Measurements from ENCODE around the gene LRBA. TPM values are rescaled to one million over a fixed set of nuclear protein-coding genes. Genes with fewer than 3 reads are reported as not detected.

LRBA gene
- total and polyA plus RNA-seq, 2 donors: 11.6 to 92.0 TPM

DNA sequence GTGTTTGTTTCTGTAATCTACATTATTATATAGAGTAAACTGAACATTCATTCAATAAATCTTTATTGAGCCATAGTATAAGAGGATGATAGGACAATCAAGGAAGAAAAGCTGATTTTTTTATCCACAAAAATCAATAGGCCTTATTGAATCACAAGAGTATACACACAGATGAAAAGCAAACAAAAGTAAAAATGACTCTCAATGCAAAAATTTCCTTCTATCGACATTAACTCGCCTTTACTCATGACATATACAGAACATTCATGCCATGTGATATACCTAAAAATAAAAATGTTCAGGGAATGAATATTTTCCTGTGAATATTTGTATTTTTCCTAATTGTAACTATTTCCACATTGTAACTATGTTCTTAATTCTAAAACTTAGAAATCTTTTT is 161.2 kb downstream of the LRBA start:
- Histone ChIP-seq H3K27ac (ENCODE audit: low read depth) (no peak overlapping the region), H3K4me1 (ENCODE audit: insufficient read depth) (no peaks in the 10 kb centered on the region), H3K36me3 (ENCODE audit: insufficient read depth) (peaks cover 2% of the 10 kb centered on the region), H3K4me3 (ENCODE audit: low read depth, low read length) (no peak overlapping the region)
- no peak for DNase-seq (ENCODE audit: extremely low spot score)
- over 99% methylated on average over 2 of the region's 2 CpGs for WGBS

DNA sequence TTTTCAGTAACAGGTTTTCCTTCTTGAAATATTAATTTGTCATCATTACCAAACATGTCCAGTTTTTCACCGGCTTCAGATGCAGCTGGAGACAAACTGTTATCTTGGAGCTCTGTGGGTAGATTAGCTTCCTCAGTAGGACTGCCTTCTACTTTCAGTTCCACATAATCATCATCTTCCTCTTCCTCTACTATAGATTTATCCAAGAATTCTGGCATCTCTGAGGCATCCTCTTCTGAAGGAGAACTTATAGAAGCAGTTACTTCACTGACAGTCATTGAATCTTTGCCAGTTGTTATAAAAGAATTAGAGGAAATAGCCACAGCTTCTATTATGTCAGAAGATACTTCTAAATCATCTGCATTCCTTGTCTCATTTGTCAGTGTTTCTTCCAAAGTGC is 162.9 kb downstream of the LRBA start:
- Histone ChIP-seq H3K27ac (ENCODE audit: low read depth) (no peak overlapping the region), H3K4me3 (ENCODE audit: low read depth, low read length) (no peak overlapping the region), H3K36me3 (ENCODE audit: insufficient read depth) (peaks cover 4% of the 10 kb centered on the region), H3K4me1 (ENCODE audit: insufficient read depth) (no peaks in the 10 kb centered on the region)
- DNase-seq (ENCODE audit: extremely low spot score): no peak
- 75% methylated on average over 1 of the region's 1 CpG for WGBS

DNA sequence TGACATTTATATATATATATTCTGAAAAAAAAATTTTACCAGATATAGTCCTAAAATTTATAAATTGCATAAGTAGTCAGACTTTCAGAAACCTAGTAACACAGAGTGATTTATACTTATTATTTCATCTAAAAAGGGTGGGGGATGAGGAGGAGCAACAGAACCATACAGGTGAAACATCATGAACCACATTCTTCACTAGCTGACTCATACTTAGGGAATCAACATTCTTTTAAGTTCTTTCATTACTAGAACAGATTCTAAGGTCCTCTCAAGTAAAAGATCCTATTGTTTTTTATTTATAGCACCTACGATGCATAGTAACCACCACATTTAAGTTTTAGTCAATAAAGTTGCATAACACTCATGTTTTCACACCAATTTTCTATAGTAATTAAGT is 166.1 kb downstream of the LRBA start:
- DNase-seq (ENCODE audit: extremely low spot score): no peak
- Histone ChIP-seq H3K4me3 (ENCODE audit: low read depth, low read length) (no peak overlapping the region), H3K36me3 (ENCODE audit: insufficient read depth) (peaks cover 4% of the 10 kb centered on the region), H3K4me1 (ENCODE audit: insufficient read depth) (no peaks in the 10 kb centered on the region), H3K27ac (ENCODE audit: low read depth) (no peak overlapping the region)
- WGBS: 94% methylated on average over 1 of the region's 1 CpG

DNA sequence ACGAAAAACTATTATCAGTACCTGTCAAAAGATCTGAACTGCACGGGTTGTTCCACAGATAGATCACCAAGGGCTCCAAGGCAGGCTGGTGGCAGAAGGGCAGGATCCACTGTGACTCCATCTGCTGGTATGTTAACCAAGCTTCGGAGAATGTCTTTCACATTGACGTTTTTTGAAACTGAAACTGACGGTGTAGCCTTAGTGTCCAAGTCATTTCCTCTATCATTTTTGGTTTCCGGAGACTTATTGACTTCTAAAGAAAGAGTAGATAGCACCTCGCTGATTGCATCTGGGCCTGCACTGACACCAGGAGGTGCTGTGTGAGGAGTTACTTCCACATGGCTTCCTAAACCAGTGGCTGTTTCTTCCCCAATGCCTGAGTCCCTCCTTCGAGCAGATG is 186.9 kb downstream of the LRBA start:
- Histone ChIP-seq H3K36me3 (ENCODE audit: insufficient read depth) (no peaks in the 10 kb centered on the region), H3K4me3 (ENCODE audit: low read depth, low read length) (no peak overlapping the region), H3K4me1 (ENCODE audit: insufficient read depth) (no peaks in the 10 kb centered on the region), H3K27ac (ENCODE audit: low read depth) (no peak overlapping the region)
- 88% methylated on average over 8 of the region's 8 CpGs for WGBS
- no peak for DNase-seq (ENCODE audit: extremely low spot score)

DNA sequence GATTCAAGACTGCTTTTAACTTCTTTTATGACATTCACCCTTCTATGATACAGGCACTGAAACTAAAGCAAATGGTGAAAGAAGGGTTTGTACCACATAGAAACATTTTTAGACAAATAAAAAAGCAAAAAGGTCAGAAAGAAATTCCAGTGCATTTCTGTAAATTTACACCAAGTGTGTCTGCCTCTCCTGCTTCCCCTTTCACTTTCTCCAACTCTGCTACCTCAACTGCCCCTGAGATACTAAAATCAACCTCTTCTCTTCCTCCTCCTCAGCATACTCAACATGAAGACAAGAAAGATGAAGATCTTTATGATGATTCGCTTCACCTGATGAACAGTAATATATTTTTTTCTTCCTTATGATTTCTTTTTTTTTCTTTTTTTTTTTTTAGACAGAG is 187.9 kb downstream of the LRBA start:
- WGBS: 94% methylated on average over 1 of the region's 1 CpG
- Histone ChIP-seq H3K4me3 (ENCODE audit: low read depth, low read length) (no peak overlapping the region), H3K36me3 (ENCODE audit: insufficient read depth) (no peaks in the 10 kb centered on the region), H3K27ac (ENCODE audit: low read depth) (no peak overlapping the region), H3K4me1 (ENCODE audit: insufficient read depth) (no peaks in the 10 kb centered on the region)
- DNase-seq (ENCODE audit: extremely low spot score): no peak

DNA sequence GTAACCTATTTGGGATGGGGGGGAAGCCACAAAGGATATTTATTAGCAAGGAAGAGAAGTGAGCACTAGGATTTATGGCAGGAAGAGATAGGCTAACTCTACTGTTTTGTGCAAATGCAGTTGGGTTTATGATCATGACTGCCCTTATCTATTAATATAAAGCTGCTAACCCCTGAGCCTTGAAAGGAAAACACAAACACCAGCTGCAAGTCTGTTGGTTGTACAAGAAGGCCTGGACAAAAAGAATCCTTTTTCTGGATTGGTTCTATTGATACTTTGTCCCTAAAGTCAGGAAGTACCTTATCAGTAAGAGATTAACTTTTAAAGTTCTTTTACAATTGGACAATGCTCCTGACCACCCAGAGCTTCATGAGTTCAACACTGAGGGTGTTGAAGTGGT is 188.8 kb downstream of the LRBA start:
- Histone ChIP-seq H3K4me1 (ENCODE audit: insufficient read depth) (no peaks in the 10 kb centered on the region), H3K27ac (ENCODE audit: low read depth) (no peak overlapping the region), H3K36me3 (ENCODE audit: insufficient read depth) (no peaks in the 10 kb centered on the region), H3K4me3 (ENCODE audit: low read depth, low read length) (no peak overlapping the region)
- no peak for DNase-seq (ENCODE audit: extremely low spot score)

DNA sequence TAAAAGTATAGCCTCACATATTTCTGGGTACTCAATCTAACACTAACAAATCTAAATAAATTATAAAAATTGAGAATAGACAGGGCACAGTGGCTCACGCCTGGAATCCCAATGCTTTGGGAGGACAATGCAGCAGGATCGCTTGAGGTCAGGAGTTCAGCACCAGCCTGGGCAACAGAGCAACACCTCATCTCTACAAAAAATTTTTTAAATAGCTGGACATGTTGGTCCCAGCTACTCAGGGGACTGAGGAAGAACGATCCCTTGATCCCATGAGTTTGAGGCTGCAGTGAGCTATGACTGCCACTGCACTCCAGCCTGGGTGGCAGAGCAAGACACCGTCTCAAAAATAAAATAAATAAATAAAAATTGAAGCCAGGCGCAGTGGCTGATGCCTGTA is 192.7 kb downstream of the LRBA start:
- WGBS: 93% methylated on average over 5 of the region's 5 CpGs
- Histone ChIP-seq H3K4me1 (ENCODE audit: insufficient read depth) (no peaks in the 10 kb centered on the region), H3K36me3 (ENCODE audit: insufficient read depth) (no peaks in the 10 kb centered on the region), H3K27ac (ENCODE audit: low read depth) (no peak overlapping the region), H3K4me3 (ENCODE audit: low read depth, low read length) (no peak overlapping the region)
- DNase-seq (ENCODE audit: extremely low spot score): no peak

DNA sequence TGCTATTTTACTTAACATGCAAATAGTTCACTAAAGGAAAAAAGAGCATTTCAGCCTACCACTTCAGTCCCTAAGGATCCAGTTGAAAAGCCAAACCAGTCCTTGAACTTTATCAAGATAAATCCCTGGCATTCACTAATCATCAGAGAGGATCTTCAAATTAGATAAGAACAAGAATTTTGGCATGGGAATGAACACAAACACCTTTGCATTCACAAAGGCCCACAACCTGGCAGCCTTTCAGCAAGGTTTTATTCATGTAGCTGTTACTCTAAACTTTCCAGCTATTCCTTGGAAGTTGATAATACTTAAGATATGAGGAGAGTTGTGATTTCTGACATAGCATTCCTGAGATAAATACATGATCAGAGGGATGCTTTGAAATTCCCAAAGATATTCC is 193.4 kb downstream of the LRBA start:
- no peaks in the 10 kb centered on the region for H3K4me1 ChIP-seq (ENCODE audit: insufficient read depth)
- H3K27ac ChIP-seq (ENCODE audit: low read depth): no peak overlapping the region
- H3K4me3 ChIP-seq (ENCODE audit: low read depth, low read length): no peak overlapping the region
- no peak for DNase-seq (ENCODE audit: extremely low spot score)
- H3K36me3 ChIP-seq (ENCODE audit: insufficient read depth): no peaks in the 10 kb centered on the region

DNA sequence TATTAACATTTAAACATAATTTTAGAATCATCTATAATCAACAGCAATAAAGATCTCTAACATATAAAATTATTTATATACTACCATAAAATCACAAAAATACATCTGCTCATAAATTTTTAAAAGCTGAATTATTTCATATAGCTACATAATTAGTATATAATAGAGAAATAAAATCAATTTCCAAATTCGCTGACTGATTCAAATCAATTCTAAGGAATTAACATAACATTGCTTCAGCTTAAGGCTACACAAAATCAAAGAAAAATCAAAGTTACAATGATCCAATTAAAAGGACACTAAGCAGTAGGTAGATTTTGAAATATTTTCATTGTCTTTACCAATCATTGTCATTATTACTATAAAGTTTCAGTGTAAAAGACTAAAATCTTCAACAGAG is 194.7 kb downstream of the LRBA start:
- Histone ChIP-seq H3K4me3 (ENCODE audit: low read depth, low read length) (no peak overlapping the region), H3K27ac (ENCODE audit: low read depth) (no peak overlapping the region), H3K36me3 (ENCODE audit: insufficient read depth) (no peaks in the 10 kb centered on the region), H3K4me1 (ENCODE audit: insufficient read depth) (no peaks in the 10 kb centered on the region)
- WGBS: 98% methylated on average over 1 of the region's 1 CpG
- DNase-seq (ENCODE audit: extremely low spot score): no peak

DNA sequence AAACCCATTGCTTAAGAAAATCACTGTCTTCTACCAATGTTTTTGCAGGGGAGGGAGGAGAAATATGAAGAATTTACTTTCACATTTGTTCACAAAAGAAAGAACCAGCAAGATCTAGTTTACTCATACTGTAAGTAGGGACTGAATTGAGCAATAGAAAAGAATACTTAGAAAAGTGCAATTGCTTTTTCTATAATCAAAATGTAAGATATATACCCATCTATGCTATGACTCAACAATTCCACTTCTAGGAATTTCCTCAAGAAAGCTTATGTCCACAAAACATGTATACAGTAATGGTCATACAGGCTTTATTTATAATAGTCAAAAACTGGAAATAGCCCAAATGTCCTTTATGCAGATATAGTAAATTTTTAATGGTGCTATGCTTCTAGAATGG is 196.4 kb downstream of the LRBA start:
- H3K36me3 ChIP-seq (ENCODE audit: insufficient read depth): no peaks in the 10 kb centered on the region
- H3K4me3 ChIP-seq (ENCODE audit: low read depth, low read length): no peak overlapping the region
- DNase-seq (ENCODE audit: extremely low spot score): no peak
- no peaks in the 10 kb centered on the region for H3K4me1 ChIP-seq (ENCODE audit: insufficient read depth)
- H3K27ac ChIP-seq (ENCODE audit: low read depth): no peak overlapping the region

DNA sequence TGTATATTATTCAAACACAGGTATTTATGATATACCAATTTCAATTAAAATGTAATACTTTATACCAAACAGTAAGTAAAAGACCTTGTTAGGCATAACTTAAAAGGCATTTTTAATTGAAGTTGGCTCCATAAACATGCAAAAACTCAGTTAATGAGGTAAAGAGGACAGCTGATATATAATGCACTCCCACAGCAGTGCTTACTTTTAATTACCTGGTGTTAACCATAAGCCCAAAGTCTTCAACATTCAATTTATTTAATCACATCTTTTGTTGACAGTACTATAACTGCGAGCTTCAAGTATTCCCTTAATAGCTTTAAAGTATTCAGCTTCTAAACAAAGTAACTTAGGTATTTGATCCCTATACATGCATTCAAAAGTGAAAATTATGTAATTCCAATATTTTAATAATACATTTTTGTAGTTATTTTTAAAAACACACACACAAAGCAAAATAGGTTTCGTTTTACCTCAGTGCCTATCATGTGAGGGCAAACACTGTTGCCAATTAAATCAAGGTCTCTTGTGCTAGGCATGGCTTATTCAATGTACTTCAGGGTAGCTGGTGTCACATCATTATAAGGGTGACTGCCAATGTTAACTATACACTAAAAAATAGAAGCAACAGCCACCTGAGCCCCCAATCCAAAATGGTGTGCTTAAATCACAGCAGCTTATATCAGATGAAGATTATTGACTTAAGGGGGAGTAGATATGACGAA is 197.1 kb downstream of the LRBA start:
- Histone ChIP-seq H3K4me1 (ENCODE audit: insufficient read depth) (no peaks in the 10 kb centered on the region), H3K4me3 (ENCODE audit: low read depth, low read length) (no peak overlapping the region), H3K27ac (ENCODE audit: low read depth) (no peak overlapping the region), H3K36me3 (ENCODE audit: insufficient read depth) (no peaks in the 10 kb centered on the region)
- no peak for DNase-seq (ENCODE audit: extremely low spot score)
- 95% methylated on average over 3 of the region's 3 CpGs for whole genome bisulfite sequencing

DNA sequence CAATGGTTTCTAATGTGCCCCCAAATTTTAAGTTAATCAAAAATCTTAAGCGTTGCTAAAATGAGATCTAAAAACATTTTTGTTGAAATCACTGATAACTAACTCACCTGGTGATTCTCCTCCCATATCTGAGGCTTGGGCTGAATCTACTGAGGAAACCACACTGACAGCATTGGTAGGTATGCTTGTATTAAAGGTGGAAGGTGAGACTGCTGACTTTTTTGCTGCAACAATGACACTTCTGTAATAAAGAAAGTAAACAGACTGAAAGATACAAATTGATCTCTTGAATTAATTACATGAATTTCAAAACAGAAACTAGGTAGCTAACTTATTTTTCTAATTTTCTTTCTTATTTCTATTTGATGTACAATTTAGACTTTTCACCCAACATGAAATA is 198.1 kb downstream of the LRBA start:
- Histone ChIP-seq H3K36me3 (ENCODE audit: insufficient read depth) (no peaks in the 10 kb centered on the region), H3K27ac (ENCODE audit: low read depth) (no peak overlapping the region), H3K4me3 (ENCODE audit: low read depth, low read length) (no peak overlapping the region), H3K4me1 (ENCODE audit: insufficient read depth) (no peaks in the 10 kb centered on the region)
- WGBS: 99% methylated on average over 1 of the region's 1 CpG
- no peak for DNase-seq (ENCODE audit: extremely low spot score)

DNA sequence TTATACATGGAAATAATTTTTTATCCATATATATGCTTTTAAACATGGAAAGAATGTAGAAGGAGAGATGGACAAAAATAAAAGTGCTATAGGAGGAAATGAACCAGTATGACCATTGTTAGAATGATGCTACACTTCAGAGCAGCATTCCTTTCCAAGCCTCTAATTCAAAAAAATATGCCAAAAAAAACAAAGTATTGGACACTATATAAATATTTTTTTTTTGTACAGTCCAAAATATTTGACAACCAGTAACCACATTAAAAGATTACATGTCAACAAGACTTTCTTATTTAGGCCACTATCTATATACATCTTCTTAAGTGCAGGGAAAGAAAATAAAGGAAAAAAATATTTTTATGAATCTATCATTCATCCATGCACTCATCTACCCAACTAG is 198.6 kb downstream of the LRBA start:
- no peak overlapping the region for H3K27ac ChIP-seq (ENCODE audit: low read depth)
- no peaks in the 10 kb centered on the region for H3K4me1 ChIP-seq (ENCODE audit: insufficient read depth)
- DNase-seq (ENCODE audit: extremely low spot score): no peak
- H3K4me3 ChIP-seq (ENCODE audit: low read depth, low read length): no peak overlapping the region
- H3K36me3 ChIP-seq (ENCODE audit: insufficient read depth): peaks cover 2% of the 10 kb centered on the region

DNA sequence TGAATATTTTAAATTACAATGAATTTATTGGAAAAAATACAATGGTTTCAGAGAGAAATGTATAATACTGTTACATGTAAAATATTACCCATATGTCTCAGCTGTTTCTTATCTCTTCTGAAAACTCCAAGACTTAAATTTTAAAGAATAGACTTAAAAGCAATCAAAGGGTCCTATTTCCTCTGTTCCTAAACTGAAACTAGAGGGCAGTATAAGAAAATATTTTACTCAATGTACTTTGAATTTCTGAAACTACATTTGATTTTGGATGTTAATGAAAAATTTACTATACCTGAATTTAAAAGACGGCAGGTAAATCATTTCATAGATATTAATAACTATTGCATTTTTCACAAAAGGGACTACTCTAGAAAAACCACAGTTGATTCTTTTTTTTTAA is 200.2 kb downstream of the LRBA start:
- Histone ChIP-seq H3K36me3 (ENCODE audit: insufficient read depth) (peaks cover 3% of the 10 kb centered on the region), H3K4me1 (ENCODE audit: insufficient read depth) (no peaks in the 10 kb centered on the region), H3K27ac (ENCODE audit: low read depth) (no peak overlapping the region), H3K4me3 (ENCODE audit: low read depth, low read length) (no peak overlapping the region)
- no peak for DNase-seq (ENCODE audit: extremely low spot score)
- WGBS: 97% methylated on average over 1 of the region's 1 CpG

Measured in urinary bladder (tissue), 4 donors.